H9 (cell line): ENCODE data around the gene DDX1. TPM values are rescaled to one million over a fixed set of nuclear protein-coding genes. Genes with fewer than 3 reads are reported as not detected.

Experiments used
- DNase-seq: peaks from one replicate; pipeline ENCODE4 v3.0.0-alpha.2; 2017
- H2AFZ ChIP-seq: one replicate; pipeline ENCODE4 v1.6.1; 2013; ENCODE audit warnings: mild to moderate bottlenecking, low read length, control low read depth, moderate library complexity
- H2AK5ac ChIP-seq: 2 replicates; pipeline ENCODE4 v1.6.1; 2013; ENCODE audit warnings: low read length, control low read depth, mixed read lengths; ENCODE audit not compliant: insufficient read length
- H2BK120ac ChIP-seq: one replicate; pipeline ENCODE4 v1.6.1; 2013; ENCODE audit warnings: low read depth, mild to moderate bottlenecking, low read length, control low read depth, inconsistent platforms; ENCODE audit not compliant: poor library complexity, severe bottlenecking
- H2BK12ac ChIP-seq: 2 replicates; pipeline ENCODE4 v1.6.1; 2013; ENCODE audit warnings: low read length, control low read depth, mixed read lengths, low read depth; ENCODE audit not compliant: insufficient read length
- H2BK15ac ChIP-seq: 2 replicates; pipeline ENCODE4 v1.6.1; 2013; ENCODE audit warnings: low read depth, low read length, control low read depth
- H2BK20ac ChIP-seq: one replicate; pipeline ENCODE4 v1.6.1; 2013; ENCODE audit warnings: low read depth, mild to moderate bottlenecking, low read length, control low read depth, inconsistent platforms; ENCODE audit not compliant: poor library complexity, severe bottlenecking
- H2BK5ac ChIP-seq: 2 replicates; pipeline ENCODE4 v1.6.1; 2013; ENCODE audit warnings: low read length, control low read depth, mixed read lengths; ENCODE audit not compliant: insufficient read length
- H3K14ac ChIP-seq: 2 replicates; pipeline ENCODE4 v1.6.1; 2013; ENCODE audit warnings: low read length, control low read depth; ENCODE audit not compliant: insufficient read depth
- H3K18ac ChIP-seq: 2 replicates; pipeline ENCODE4 v1.6.1; 2013; ENCODE audit warnings: low read depth, mild to moderate bottlenecking, mixed read lengths, low read length, control low read depth; ENCODE audit not compliant: insufficient read length
- H3K23ac ChIP-seq: 2 replicates; pipeline ENCODE4 v1.6.1; 2013; ENCODE audit warnings: low read length, control low read depth, mixed read lengths, low read depth; ENCODE audit not compliant: insufficient read length
- H3K23me2 ChIP-seq: 2 replicates; pipeline ENCODE4 v1.6.1; 2013; ENCODE audit warnings: low read depth, mild to moderate bottlenecking, mixed read lengths, low read length, control low read depth; ENCODE audit not compliant: insufficient read length, poor library complexity, severe bottlenecking
- H3K27ac ChIP-seq: 2 replicates; pipeline ENCODE4 v1.5.1; 2013; ENCODE audit warnings: low read length, control low read depth, mixed read lengths, low read depth; ENCODE audit not compliant: insufficient read length
- H3K27me3 ChIP-seq: 2 replicates; pipeline ENCODE4 v1.6.1; 2013; ENCODE audit warnings: low read length, control low read depth, inconsistent platforms; ENCODE audit not compliant: insufficient read depth
- H3K4ac ChIP-seq: 2 replicates; pipeline ENCODE4 v1.6.1; 2013; ENCODE audit warnings: low read depth, mild to moderate bottlenecking, control low read depth, inconsistent platforms, low read length, moderate library complexity
- H3K4me1 ChIP-seq: 2 replicates; pipeline ENCODE4 v1.6.1; 2013; ENCODE audit warnings: low read length, control low read depth, inconsistent platforms; ENCODE audit not compliant: insufficient read depth
- H3K4me2 ChIP-seq: 2 replicates; pipeline ENCODE4 v1.6.1; 2013; ENCODE audit warnings: low read length, control low read depth, mixed read lengths; ENCODE audit not compliant: insufficient read length, insufficient read depth
- H3K56ac ChIP-seq: 2 replicates; pipeline ENCODE4 v1.6.1; 2013; ENCODE audit warnings: low read depth, mild to moderate bottlenecking, mixed read lengths, low read length, control low read depth; ENCODE audit not compliant: insufficient read length
- H3K79me1 ChIP-seq: 2 replicates; pipeline ENCODE4 v1.6.1; 2013; ENCODE audit warnings: low read depth, mild to moderate bottlenecking, moderate library complexity, low read length, control low read depth, inconsistent platforms; ENCODE audit not compliant: insufficient read depth, poor library complexity, severe bottlenecking
- H3K79me2 ChIP-seq: 2 replicates; pipeline ENCODE4 v1.6.1; 2013; ENCODE audit warnings: low read length, control low read depth, inconsistent platforms; ENCODE audit not compliant: insufficient read depth
- H3K9ac ChIP-seq: 2 replicates; pipeline ENCODE4 v1.6.1; 2013; ENCODE audit warnings: low read length, control low read depth, mixed read lengths; ENCODE audit not compliant: insufficient read length; ENCODE audit errors: extremely low read depth
- H3K9me3 ChIP-seq: one replicate; pipeline ENCODE4 v1.6.1; 2013; ENCODE audit warnings: low read depth, low read length, inconsistent platforms; ENCODE audit not compliant: control insufficient read depth
- H3T11ph ChIP-seq: one replicate; pipeline ENCODE4 v1.6.1; 2013; ENCODE audit warnings: mild to moderate bottlenecking, low read length, control low read depth, inconsistent platforms
- H4K20me1 ChIP-seq: one replicate; pipeline ENCODE4 v1.6.1; 2013; ENCODE audit not compliant: control insufficient read depth, insufficient read length, insufficient read depth
- H4K5ac ChIP-seq: 2 replicates; pipeline ENCODE4 v1.6.1; 2013; ENCODE audit warnings: low read depth, mild to moderate bottlenecking, mixed read lengths, low read length, control low read depth; ENCODE audit not compliant: insufficient read length
- H4K8ac ChIP-seq: replicated peaks from 2 replicates; pipeline ENCODE4 v1.6.1; 2013; ENCODE audit warnings: low read length, control low read depth, mixed read lengths, low read depth; ENCODE audit not compliant: insufficient read length
- H4K91ac ChIP-seq: 2 replicates; pipeline ENCODE4 v1.6.1; 2013; ENCODE audit warnings: low read depth, mild to moderate bottlenecking, moderate library complexity, mixed read lengths, low read length, control low read depth; ENCODE audit not compliant: insufficient read length
- H3K27ac Mint-ChIP-seq, 3 experiments: 2 replicates in 2 of 3; 3 replicates in 1 of 3; pipeline ENCODE4 v1.8.0; 2020 to 2021; ENCODE audit warnings: mixed read lengths in 3 of 3, mild to moderate bottlenecking in 1 of 3, moderate library complexity in 1 of 3
- H3K27me3 Mint-ChIP-seq: 2 replicates; pipeline ENCODE4 v1.8.0; 2021; ENCODE audit warnings: low read depth, mild to moderate bottlenecking, moderate library complexity, mixed read lengths
- H3K36me3 Mint-ChIP-seq, 3 experiments: 2 replicates in 2 of 3; 3 replicates in 1 of 3; pipeline ENCODE4 v1.8.0; 2020 to 2021; ENCODE audit warnings: low read depth in 3 of 3, mixed read lengths in 3 of 3; ENCODE audit not compliant: insufficient read depth in 1 of 3
- H3K4me1 Mint-ChIP-seq, 2 experiments: 2 replicates each; pipeline ENCODE4 v1.8.0; 2020; ENCODE audit warnings: mixed read lengths in 2 of 2
- H3K4me3 Mint-ChIP-seq, 2 experiments: 2 replicates in 1 of 2; 3 replicates in 1 of 2; pipeline ENCODE4 v1.8.0; 2020 to 2021; ENCODE audit warnings: mild to moderate bottlenecking in 2 of 2, mixed read lengths in 2 of 2, moderate library complexity in 1 of 2
- H3K9me3 Mint-ChIP-seq, 2 experiments: 2 replicates in 1 of 2; 3 replicates in 1 of 2; pipeline ENCODE4 v1.8.0; 2020; ENCODE audit warnings: mild to moderate bottlenecking in 2 of 2, mixed read lengths in 2 of 2, moderate library complexity in 1 of 2
- CTCF ChIP-seq: fragments of 200-600 bp; sonication (generic); conservative IDR thresholded peaks from 3 replicates; pipeline ENCODE4 v1.8.0; 2021; ENCODE audit warnings: antibody characterized with exemption, mild to moderate bottlenecking
- WGBS: extraction: QIAGEN DNeasy Blood & Tissue Kit; methylation state at CpG from one replicate; pipeline ENCODE4 v1.1.7; 2013; ENCODE audit warnings: missing lambda C conversion rate, low lambda C conversion rate, mixed read lengths; ENCODE audit not compliant: insufficient read length; ENCODE audit errors: extremely low coverage; 5-methylcytosine and 5-hydroxymethylcytosine counted together
- total RNA-seq: library from RNA; stranded (reverse); gene quantifications from 2 replicates; pipeline ENCODE4 v1.2.1, GENCODE V29; 2021

The DDX1 gene
- total RNA-seq, 1 experiment from 2014 or later, result 120 TPM

- no peak overlapping the region for H4K5ac ChIP-seq
- H2AFZ ChIP-seq, result no peak overlapping the region
- no peaks in the 10 kb centered on the region for H3K23me2 ChIP-seq
- H4K8ac ChIP-seq, result no peak overlapping the region
- TF ChIP-seq CTCF, result no peak
- H2BK5ac ChIP-seq, result no peak overlapping the region
- H3K79me1 ChIP-seq, result no peaks in the 10 kb centered on the region
- no peak overlapping the region for H3K56ac ChIP-seq
- 0 out of 7 replicates have a peak overlapping the region, but pooled peaks of 1 of the 3 experiments have one; percentile 11 for H3K27ac Mint-ChIP-seq
- no peak overlapping the region for H3K14ac ChIP-seq
- H3K27me3 ChIP-seq, result no peaks in the 10 kb centered on the region
- H3T11ph ChIP-seq, result no peak overlapping the region
- H3K18ac ChIP-seq, result no peak overlapping the region
- WGBS, result no CpG with 5 or more reads among the region's 10 CpGs
- H3K36me3 Mint-ChIP-seq, result no peaks in the 10 kb centered on the region; a peak in 1 of 7 replicates
- no peaks in the 10 kb centered on the region for H3K79me2 ChIP-seq
- no peak overlapping the region for H3K4me2 ChIP-seq
- H2BK20ac ChIP-seq, result no peak overlapping the region
- H3K27me3 Mint-ChIP-seq, result peaks cover 4% of the 10 kb centered on the region
- no peaks in the 10 kb centered on the region for H3K9me3 Mint-ChIP-seq
- H2BK12ac ChIP-seq, result no peak overlapping the region
- no peaks in the 10 kb centered on the region for H4K20me1 ChIP-seq
- H4K91ac ChIP-seq, result no peak overlapping the region
- H3K27ac ChIP-seq, result no peak overlapping the region
- no peak overlapping the region for H3K23ac ChIP-seq
- no peak overlapping the region for H2AK5ac ChIP-seq
- H3K9me3 ChIP-seq, result no peaks in the 10 kb centered on the region
- DNase-seq, result no peak
- no peak overlapping the region for H2BK120ac ChIP-seq
- H3K4me1 Mint-ChIP-seq, result peaks cover 7 to 10% of the 10 kb centered on the region in 2 experiments
- H2BK15ac ChIP-seq, result no peak overlapping the region
- no peak overlapping the region for H3K4me3 Mint-ChIP-seq
- H3K4me1 ChIP-seq, result no peaks in the 10 kb centered on the region
- H3K9ac ChIP-seq, result no peak overlapping the region
- H3K4ac ChIP-seq, result no peak overlapping the region
Observed at GRCh38 chr2:15648593-15649525, 57.2 kb downstream of the DDX1 start.
